ENCODE results near the gene ADCY3.

GRCh38 chr2:24959761-24960160 lies 39.7 kb upstream of the ADCY3 start:
- TF ChIP-seq POLR2A (IDR thresholded peaks at IDR 0.05) (no peak), CTCF (IDR thresholded peaks at IDR 0.05) (no peak), POLR2AphosphoS5 (IDR thresholded peaks at IDR 0.05) (no peak), EP300 (IDR thresholded peaks at IDR 0.05) (no peak)
